ENCODE results near the gene TMEM52. TPM values are rescaled to one million over a fixed set of nuclear protein-coding genes. Genes with fewer than 3 reads are reported as not detected.
"Not testable (repeated sequence)": the region's sequence is repeated elsewhere in the genome, so short reads cannot be mapped to it uniquely, and the experiment has no call there.

TMEM52 gene
- total RNA-seq, 4 donors from 2014 or later, result 1.0 TPM; not detected in 3

DNA sequence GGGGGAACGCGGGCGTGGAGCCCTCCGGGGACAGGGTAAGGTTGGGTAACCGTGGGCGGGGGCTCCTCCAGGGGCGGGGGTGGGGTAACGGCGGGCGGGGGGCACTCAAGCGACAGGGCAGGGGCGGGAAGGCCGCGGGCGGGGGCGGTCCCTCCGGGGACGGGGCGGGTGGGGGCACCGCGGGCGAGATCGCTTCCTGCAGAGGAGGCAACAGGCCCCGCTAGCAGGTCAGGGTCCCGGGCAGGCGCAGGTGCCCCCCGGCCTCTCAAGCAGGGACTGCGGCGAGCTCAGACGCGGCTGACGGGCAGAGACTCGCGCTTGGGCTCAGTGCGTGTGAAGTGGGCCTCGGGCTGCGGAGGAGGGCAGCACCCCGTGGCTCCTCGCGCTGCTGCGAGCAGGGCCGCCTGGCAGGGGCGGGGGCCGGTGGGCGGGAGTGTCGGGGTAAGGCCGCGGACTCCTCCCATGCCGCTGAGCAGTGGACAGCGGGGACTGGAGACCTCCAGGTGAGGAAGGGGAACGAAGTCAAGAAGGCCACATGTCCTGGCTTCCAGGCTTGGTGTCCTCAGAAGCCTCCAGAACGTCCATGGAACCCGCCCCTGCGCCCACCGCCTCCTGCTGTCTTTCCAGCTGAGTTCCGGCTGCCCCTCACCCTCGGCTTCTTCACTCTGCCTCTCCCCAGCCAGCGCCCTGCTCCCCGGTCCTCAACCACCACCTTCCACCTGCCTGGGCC is 27.6 kb downstream of the TMEM52 start:
- H3K4me3 ChIP-seq, result peak overlapping the region; percentile 73 to 87 (median 80)
- DNase-seq (ENCODE audit: low spot score in 2 of 2), result peak in 1 of 2 donors; percentile 62
- 0 to 9% methylated on average over 14 to 21 of the region's 59 CpGs for WGBS, 2 donors
- H3K27ac ChIP-seq, result peak overlapping the region; percentile 90 to 98 (median 95)
- peaks cover 0 to 70% (median 52%) of the 10 kb centered on the region in 4 donors for H3K4me1 ChIP-seq
- peaks cover 0 to 18% of the 10 kb centered on the region in 2 donors for H3K27me3 ChIP-seq
- TF ChIP-seq POLR2A (IDR thresholded peaks at IDR 0.05) (no peak), CTCF (IDR thresholded peaks at IDR 0.05) (no peak), EP300 (IDR thresholded peaks at IDR 0.05) (peak in 1 of 2 donors; percentile 44)
- H3K36me3 ChIP-seq, result no peaks in the 10 kb centered on the region
- no peaks in the 10 kb centered on the region for H3K9me3 ChIP-seq

- DNase-seq (ENCODE audit: low spot score in 2 of 2), result peak; percentile 74 to 75
- 0 to 2% methylated on average over 16 to 32 of the region's 137 CpGs for WGBS, 2 donors
- peak within 1 kb of the TSS; percentile 73 to 87 (median 80) for H3K4me3 ChIP-seq
- H3K36me3 ChIP-seq, result no peaks in the 10 kb centered on the region
- TF ChIP-seq POLR2A (IDR thresholded peaks at IDR 0.05), result peak; percentile 69 to 79
- peak in 1 of 5 experiments; percentile 38 for TF ChIP-seq CTCF (IDR thresholded peaks at IDR 0.05)
- TF ChIP-seq EP300 (IDR thresholded peaks at IDR 0.05), result no peak
- H3K9me3 ChIP-seq, result no peaks in the 10 kb centered on the region
- H3K27ac ChIP-seq, result peak within 1 kb of the TSS; percentile 90 to 98 (median 95)
- peaks cover 0 to 77% (median 56%) of the 10 kb centered on the region in 4 donors for H3K4me1 ChIP-seq
- H3K27me3 ChIP-seq, result peaks cover 0 to 11% of the 10 kb centered on the region in 2 donors
Observed at GRCh38 chr1:1890506-1891348, 28.4 kb downstream of the TMEM52 start, which contains the start of gene GNB1. GNB1 (minus strand) TSS chr1:1891087; CDS start chr1:1825453, 65,634 bp downstream.

GRCh38 chr1:1889847-1890505 is 29.1 kb downstream of the TMEM52 start:
- peak in 1 of 2 donors; percentile 38 for DNase-seq (ENCODE audit: low spot score in 2 of 2)
- Histone ChIP-seq H3K27ac (peak overlapping the region; percentile 89 to 98 (median 91)), H3K9me3 (no peaks in the 10 kb centered on the region), H3K4me3 (peak overlapping the region; percentile 39 to 87 (median 76)), H3K4me1 (peaks cover 0 to 72% (median 51%) of the 10 kb centered on the region in 4 donors), H3K36me3 (no peaks in the 10 kb centered on the region), H3K27me3 (peaks cover 0 to 4% of the 10 kb centered on the region in 2 donors)
- WGBS, 2 donors, result 1% methylated on average over 71 to 85 of the region's 88 CpGs
- TF ChIP-seq CTCF (IDR thresholded peaks at IDR 0.05), result no peak
- no peak for TF ChIP-seq POLR2A (IDR thresholded peaks at IDR 0.05)
- TF ChIP-seq EP300 (IDR thresholded peaks at IDR 0.05), result peak in 1 of 2 donors; percentile 28

DNA sequence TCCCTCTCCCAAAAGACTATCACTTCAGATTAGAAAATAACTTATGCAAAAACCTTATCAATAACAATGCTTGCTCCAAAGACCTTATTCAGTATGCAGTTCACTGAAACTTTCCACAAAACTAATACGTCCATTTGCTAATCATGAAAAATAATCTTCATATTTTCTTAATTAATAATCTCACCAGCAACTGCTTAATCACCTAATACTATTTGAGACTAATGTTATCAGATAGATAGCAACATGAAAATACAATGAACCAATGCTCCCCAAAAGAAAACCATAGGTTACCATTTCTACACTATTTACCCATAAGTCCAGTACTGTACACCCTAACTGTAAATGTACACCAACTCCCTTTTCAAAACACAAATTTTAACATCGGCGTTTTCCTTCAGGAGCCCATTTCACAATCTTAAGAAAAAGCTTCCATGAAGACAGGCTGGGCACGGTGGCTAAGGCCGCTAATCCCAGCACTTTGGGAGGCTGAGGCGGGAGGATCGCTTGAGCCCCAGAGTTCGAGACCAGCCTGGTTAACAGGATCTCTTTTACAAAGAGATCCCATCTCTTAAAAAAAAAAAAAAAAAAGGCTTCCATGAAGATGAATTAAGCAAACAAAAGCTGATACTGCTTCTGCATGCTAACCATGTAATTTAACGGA is 29.9 kb downstream of the TMEM52 start:
- Histone ChIP-seq H3K27ac (peak overlapping the region in 3 of 4 donors; percentile 89 to 98 (median 92)), H3K27me3 (no peaks in the 10 kb centered on the region), H3K9me3 (no peaks in the 10 kb centered on the region), H3K4me3 (peak overlapping the region; percentile 39 to 87 (median 76)), H3K36me3 (no peaks in the 10 kb centered on the region), H3K4me1 (peaks cover 0 to 66% (median 43%) of the 10 kb centered on the region in 4 donors)
- TF ChIP-seq CTCF (IDR thresholded peaks at IDR 0.05) (no peak), POLR2A (IDR thresholded peaks at IDR 0.05) (no peak), EP300 (IDR thresholded peaks at IDR 0.05) (no peak)
- no peak for DNase-seq (ENCODE audit: low spot score in 2 of 2)
- WGBS, 2 donors, result 4 to 6% methylated on average over 9 of the region's 9 CpGs

DNA sequence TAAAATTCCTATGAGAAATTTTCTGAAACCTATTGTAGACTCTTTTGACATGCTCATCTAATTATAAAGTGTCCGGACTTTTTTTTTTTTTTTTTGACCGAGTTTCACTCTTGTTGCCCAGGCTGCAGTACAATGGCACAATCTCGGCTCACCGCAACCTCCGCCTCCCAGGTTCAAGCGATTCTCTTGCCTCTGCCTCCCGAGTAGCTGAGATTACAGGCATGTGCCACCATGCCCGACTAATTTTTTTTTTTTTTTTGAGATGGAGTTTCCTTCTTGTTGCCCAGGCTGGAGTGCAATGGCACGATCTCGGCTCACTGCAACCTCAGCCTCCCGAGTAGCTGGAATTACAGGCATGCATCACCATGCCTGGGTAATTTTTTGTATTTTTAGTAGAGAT is 35.2 kb downstream of the TMEM52 start:
- not testable (repeated sequence) for H3K36me3 ChIP-seq; H3K27ac ChIP-seq; H3K9me3 ChIP-seq; H3K27me3 ChIP-seq; H3K4me3 ChIP-seq; DNase-seq (ENCODE audit: low spot score in 2 of 2)
- WGBS, 2 donors, result 73 to 77% methylated on average over 11 of the region's 11 CpGs
- peaks cover 0 to 78% (median 27%) of the 10 kb centered on the region in 4 donors for H3K4me1 ChIP-seq
